ENCODE results near the gene OSCP1.

Gene OSCP1

GRCh38 chr1:36446746-36447145, 3.5 kb downstream of the OSCP1 start:
- no peak for DNase-seq (ENCODE audit: low read depth)

- DNase-seq (ENCODE audit: low read depth): no peak
Observed at GRCh38 chr1:36446271-36446670, 4.0 kb downstream of the OSCP1 start.

GRCh38 chr1:36443297-36443696, 7.0 kb downstream of the OSCP1 start:
- no peak for DNase-seq (ENCODE audit: low read depth)

- no peak for DNase-seq (ENCODE audit: low read depth)
Observed at GRCh38 chr1:36442337-36442736, 7.9 kb downstream of the OSCP1 start.

GRCh38 chr1:36440646-36441045, 9.6 kb downstream of the OSCP1 start:
- no peak for DNase-seq (ENCODE audit: low read depth)

GRCh38 chr1:36440044-36440443, 10.2 kb downstream of the OSCP1 start:
- no peak for DNase-seq (ENCODE audit: low read depth)

- DNase-seq (ENCODE audit: low read depth): no peak
Observed at GRCh38 chr1:36438715-36439114, 11.5 kb downstream of the OSCP1 start.

GRCh38 chr1:36436821-36437220, 13.4 kb downstream of the OSCP1 start:
- DNase-seq (ENCODE audit: low read depth): peak; percentile 41

- DNase-seq (ENCODE audit: low read depth): no peak
Observed at GRCh38 chr1:36433102-36433501, 17.1 kb downstream of the OSCP1 start.

GRCh38 chr1:36432616-36433015, 17.6 kb downstream of the OSCP1 start:
- no peak for DNase-seq (ENCODE audit: low read depth)

- no peak for DNase-seq (ENCODE audit: low read depth)
Observed at GRCh38 chr1:36425791-36426190, 24.5 kb downstream of the OSCP1 start.

- DNase-seq (ENCODE audit: low read depth): no peak
Observed at GRCh38 chr1:36421649-36422048, 28.6 kb downstream of the OSCP1 start.

GRCh38 chr1:36420836-36421317, 29.4 kb downstream of the OSCP1 start:
- DNase-seq (ENCODE audit: low read depth): peak; percentile 50

- no peak for DNase-seq (ENCODE audit: low read depth)
Observed at GRCh38 chr1:36420409-36420808, 29.8 kb downstream of the OSCP1 start.

GRCh38 chr1:36419569-36419968, 30.7 kb downstream of the OSCP1 start:
- DNase-seq (ENCODE audit: low read depth): no peak

GRCh38 chr1:36419140-36419539, 31.1 kb downstream of the OSCP1 start:
- no peak for DNase-seq (ENCODE audit: low read depth)

GRCh38 chr1:36417931-36418330, 32.3 kb downstream of the OSCP1 start:
- DNase-seq (ENCODE audit: low read depth): no peak

- DNase-seq (ENCODE audit: low read depth): no peak
Observed at GRCh38 chr1:36415661-36416326, 34.5 kb downstream of the OSCP1 start.

- no peak for DNase-seq (ENCODE audit: low read depth)
Observed at GRCh38 chr1:36414384-36414783, 35.9 kb downstream of the OSCP1 start.

GRCh38 chr1:36411674-36412648, 38.3 kb downstream of the OSCP1 start:
- no peak for DNase-seq (ENCODE audit: low read depth)

GRCh38 chr1:36408479-36408878, 41.8 kb downstream of the OSCP1 start:
- no peak for DNase-seq (ENCODE audit: low read depth)

- DNase-seq (ENCODE audit: low read depth): no peak
Observed at GRCh38 chr1:36406440-36406839, 43.8 kb downstream of the OSCP1 start.

GRCh38 chr1:36402504-36402890, 47.8 kb downstream of the OSCP1 start:
- DNase-seq (ENCODE audit: low read depth): no peak

Data from non-pigmented ciliary epithelial cell (primary cell).